ENCODE measurements around the gene CD4. TPM values are rescaled to one million over a fixed set of nuclear protein-coding genes. Genes with fewer than 3 reads are reported as not detected.

Gene CD4
- total RNA-seq, 2 donors from 2014 or later: 6.2 to 13.4 TPM

DNA sequence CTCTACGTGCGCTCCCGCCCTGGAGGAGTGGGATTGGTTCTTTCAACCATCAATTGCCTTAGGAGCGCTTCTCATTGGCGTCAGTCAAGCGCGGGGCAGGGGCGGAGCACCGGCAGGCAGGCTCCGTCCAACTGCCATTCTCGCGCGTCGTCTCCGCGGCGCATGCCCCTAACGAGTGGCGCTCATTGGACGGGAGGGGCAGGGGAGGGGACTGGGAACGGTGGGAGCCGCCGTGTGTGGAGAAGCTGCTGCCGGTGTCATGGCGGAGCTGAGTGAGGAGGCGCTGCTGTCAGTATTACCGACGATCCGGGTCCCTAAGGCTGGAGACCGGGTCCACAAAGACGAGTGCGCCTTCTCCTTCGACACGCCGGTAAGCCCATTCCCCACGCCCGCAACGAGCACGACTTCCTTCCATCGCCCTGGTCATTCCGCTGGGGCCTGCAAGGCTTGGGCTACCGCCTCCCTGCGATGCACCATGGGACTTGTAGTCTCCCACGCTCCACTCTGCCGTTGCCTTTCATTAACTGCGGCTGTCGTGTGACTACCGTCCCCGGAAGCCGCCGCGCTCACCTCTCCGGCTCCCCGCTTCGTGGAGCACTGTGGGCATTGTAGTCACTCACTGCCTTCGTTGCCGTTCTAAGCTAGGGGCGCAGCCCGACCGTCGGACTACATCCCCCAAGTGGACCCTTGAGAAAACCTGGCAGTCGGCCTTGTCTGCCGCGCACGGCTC lies 62.8 kb downstream of the CD4 start, which contains the start of gene USP5:
TSS of gene USP5 (plus strand) at position 230 of the 730 bp plus-strand sequence. CDS start at position 260, 30 bp downstream.
- intact Hi-C loops (cut with DNase I): no loop called here
- Histone ChIP-seq H3K36me3 (peaks cover 1% of the 10 kb centered on the region), H3K4me1 (peaks cover 13% of the 10 kb centered on the region), H3K27ac (peak within 1 kb of the TSS; percentile 99), H3K9ac (ENCODE audit: low read depth in 2 of 2, low read length in 2 of 2) (peak within 1 kb of the TSS; percentile 70 to 71), H3K4me3 (peak within 1 kb of the TSS; percentile 65), H3K9me3 (no peaks in the 10 kb centered on the region), H3K27me3 (no peaks in the 10 kb centered on the region)
- TF ChIP-seq, protein P1, sequence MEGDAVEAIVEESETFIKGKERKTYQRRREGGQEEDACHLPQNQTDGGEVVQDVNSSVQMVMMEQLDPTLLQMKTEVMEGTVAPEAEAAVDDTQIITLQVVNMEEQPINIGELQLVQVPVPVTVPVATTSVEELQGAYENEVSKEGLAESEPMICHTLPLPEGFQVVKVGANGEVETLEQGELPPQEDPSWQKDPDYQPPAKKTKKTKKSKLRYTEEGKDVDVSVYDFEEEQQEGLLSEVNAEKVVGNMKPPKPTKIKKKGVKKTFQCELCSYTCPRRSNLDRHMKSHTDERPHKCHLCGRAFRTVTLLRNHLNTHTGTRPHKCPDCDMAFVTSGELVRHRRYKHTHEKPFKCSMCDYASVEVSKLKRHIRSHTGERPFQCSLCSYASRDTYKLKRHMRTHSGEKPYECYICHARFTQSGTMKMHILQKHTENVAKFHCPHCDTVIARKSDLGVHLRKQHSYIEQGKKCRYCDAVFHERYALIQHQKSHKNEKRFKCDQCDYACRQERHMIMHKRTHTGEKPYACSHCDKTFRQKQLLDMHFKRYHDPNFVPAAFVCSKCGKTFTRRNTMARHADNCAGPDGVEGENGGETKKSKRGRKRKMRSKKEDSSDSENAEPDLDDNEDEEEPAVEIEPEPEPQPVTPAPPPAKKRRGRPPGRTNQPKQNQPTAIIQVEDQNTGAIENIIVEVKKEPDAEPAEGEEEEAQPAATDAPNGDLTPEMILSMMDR (IDR thresholded peaks at IDR 0.05): no peak
- DNase-seq: peak; percentile 98

DNA sequence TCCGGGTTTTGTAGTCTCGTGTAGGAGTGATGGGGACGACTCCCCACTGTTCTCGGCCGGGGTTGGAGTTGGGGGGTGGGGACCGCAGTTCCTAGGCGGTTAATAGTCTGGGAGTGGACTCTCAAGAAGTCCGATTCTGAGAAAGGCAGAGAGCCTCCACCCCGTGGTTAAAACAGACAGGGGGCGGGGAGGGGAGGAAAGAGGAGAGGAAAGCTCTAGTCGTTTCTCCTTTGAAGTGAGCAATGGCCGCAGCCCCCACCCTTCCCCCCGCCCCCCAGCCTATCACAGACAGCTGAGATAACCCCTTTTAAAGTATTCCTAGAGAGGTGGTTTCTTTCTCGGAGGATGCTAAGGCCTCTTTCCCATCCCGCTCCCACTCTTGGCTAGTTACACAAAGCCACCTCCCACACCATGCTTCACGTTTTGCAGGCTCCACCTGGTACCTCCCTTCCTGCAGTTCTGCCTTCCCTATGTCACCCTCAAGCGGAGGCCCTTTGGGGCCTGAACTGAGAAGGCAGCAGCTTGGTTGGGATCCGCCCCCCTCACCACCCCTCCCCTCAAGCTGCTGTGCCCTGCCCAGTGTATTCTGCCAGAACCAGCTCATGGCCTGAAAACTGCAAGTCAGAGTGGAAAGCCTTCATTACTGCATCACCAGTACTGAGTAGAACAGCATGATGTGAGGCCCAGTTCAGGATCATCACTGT lies 63.5 kb downstream of the CD4 start:
- Histone ChIP-seq H3K27ac (peak overlapping the region; percentile 50), H3K4me1 (peaks cover 13% of the 10 kb centered on the region)
- DNase-seq: peak; percentile 46

DNA sequence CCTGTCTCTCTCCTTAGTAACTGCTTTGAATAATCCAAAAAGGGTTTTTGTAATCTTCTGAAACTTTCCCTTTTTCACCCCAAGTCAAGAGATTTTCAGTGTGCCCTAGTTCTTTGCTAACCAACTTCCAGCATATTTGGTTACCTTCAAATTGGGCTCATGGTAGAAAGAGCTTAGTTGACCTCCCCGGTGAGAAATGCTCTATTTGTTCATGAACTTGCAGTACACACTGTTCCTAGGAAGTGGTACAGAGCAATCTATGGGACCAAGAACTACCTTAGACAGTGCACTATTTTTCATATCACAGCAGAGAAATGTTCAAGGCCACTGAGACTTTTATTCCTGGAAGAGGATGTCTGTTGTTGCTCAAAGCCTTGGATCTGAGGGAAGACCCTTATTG lies 64.3 kb downstream of the CD4 start:
- TF ChIP-seq, protein P1 (IDR thresholded peaks at IDR 0.05): no peak
- no peak overlapping the region for H3K4me3 ChIP-seq
- intact Hi-C loops (cut with DNase I): no loop called here
- H3K4me1 ChIP-seq: peaks cover 13% of the 10 kb centered on the region
- H3K27ac ChIP-seq: peak overlapping the region; percentile 50
- peak overlapping the region in 1 of 2 donors; percentile 71 for H3K9ac ChIP-seq (ENCODE audit: low read depth in 2 of 2, low read length in 2 of 2)
- H3K9me3 ChIP-seq: no peaks in the 10 kb centered on the region
- H3K27me3 ChIP-seq: no peaks in the 10 kb centered on the region
- no peak for DNase-seq
- peaks cover 9% of the 10 kb centered on the region for H3K36me3 ChIP-seq

More for the DNA sequence above, 63.5 kb downstream of the CD4 start:
- no peaks in the 10 kb centered on the region for H3K9me3 ChIP-seq
- H3K9ac ChIP-seq (ENCODE audit: low read depth in 2 of 2, low read length in 2 of 2): peak overlapping the region; percentile 58 to 71
- H3K27me3 ChIP-seq: no peaks in the 10 kb centered on the region
- peaks cover 9% of the 10 kb centered on the region for H3K36me3 ChIP-seq
- intact Hi-C loops (cut with DNase I): no loop called here
- peak overlapping the region; percentile 65 for H3K4me3 ChIP-seq
- TF ChIP-seq, protein P1 (IDR thresholded peaks at IDR 0.05): no peak

DNA sequence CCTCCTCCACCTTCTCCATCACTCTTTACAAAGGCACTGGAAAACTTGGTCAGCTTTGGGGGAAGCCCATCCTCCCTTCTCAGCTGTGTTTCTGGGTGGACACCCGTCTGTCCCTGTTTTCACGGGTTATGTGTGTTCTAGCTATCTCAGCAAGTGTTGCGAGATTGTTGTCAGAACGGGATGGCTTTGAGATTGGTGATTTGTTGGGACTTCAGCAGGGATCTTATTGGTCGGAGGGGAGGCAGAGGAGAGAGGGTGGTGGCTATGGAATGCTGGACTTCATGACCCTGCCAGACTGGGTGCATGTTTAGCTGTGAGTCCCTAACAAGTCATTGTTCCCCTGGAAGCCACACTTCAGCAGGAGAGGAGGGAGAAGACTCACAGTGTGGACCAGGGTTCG lies 64.7 kb downstream of the CD4 start:
- TF ChIP-seq, protein P1 (IDR thresholded peaks at IDR 0.05): no peak

DNA sequence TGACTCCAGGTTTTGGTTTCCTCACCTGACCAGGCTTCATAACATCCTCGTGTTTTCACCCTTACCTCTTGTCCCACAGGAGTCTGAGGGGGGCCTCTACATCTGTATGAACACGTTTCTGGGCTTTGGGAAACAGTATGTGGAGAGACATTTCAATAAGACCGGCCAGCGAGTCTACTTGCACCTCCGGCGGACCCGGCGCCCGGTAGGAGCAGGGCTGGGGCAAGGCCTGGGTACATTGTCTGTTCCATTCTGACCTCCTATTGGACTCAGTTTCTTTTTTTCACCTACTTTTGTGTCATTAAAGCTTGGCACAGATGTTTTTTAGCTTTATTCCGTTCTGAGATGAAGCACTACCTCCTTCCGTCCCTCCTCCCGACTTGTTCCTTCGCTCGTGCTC lies 66.0 kb downstream of the CD4 start:
- no peak for DNase-seq
- TF ChIP-seq, protein P1 (IDR thresholded peaks at IDR 0.05): no peak
- H3K27me3 ChIP-seq: no peaks in the 10 kb centered on the region
- H3K36me3 ChIP-seq: peaks cover 9% of the 10 kb centered on the region
- intact Hi-C loops (cut with DNase I): no loop called here
- no peak overlapping the region for H3K27ac ChIP-seq
- peaks cover 11% of the 10 kb centered on the region for H3K4me1 ChIP-seq
- H3K9ac ChIP-seq (ENCODE audit: low read depth in 2 of 2, low read length in 2 of 2): no peak overlapping the region
- H3K9me3 ChIP-seq: no peaks in the 10 kb centered on the region
- no peak overlapping the region for H3K4me3 ChIP-seq

More for the DNA sequence above, 64.7 kb downstream of the CD4 start:
- Histone ChIP-seq H3K4me3 (no peak overlapping the region), H3K36me3 (peaks cover 9% of the 10 kb centered on the region), H3K27ac (no peak overlapping the region), H3K9ac (ENCODE audit: low read depth in 2 of 2, low read length in 2 of 2) (peak overlapping the region in 1 of 2 donors; percentile 71), H3K27me3 (no peaks in the 10 kb centered on the region), H3K9me3 (no peaks in the 10 kb centered on the region), H3K4me1 (peaks cover 13% of the 10 kb centered on the region)
- intact Hi-C loops (cut with DNase I): no loop called here
- no peak for DNase-seq
